Activated CD8-positive, alpha-beta memory T cell treated with anti-CD3 and anti-CD28 coated beads, Interleukin-2, amount 50 U/mL, for 48 hours (primary cell): ENCODE data around the gene WHRN.

Experiments used
- DNase-seq: peaks from one replicate; pipeline ENCODE4 v3.0.0-alpha.2; 2020

WHRN gene

DNA sequence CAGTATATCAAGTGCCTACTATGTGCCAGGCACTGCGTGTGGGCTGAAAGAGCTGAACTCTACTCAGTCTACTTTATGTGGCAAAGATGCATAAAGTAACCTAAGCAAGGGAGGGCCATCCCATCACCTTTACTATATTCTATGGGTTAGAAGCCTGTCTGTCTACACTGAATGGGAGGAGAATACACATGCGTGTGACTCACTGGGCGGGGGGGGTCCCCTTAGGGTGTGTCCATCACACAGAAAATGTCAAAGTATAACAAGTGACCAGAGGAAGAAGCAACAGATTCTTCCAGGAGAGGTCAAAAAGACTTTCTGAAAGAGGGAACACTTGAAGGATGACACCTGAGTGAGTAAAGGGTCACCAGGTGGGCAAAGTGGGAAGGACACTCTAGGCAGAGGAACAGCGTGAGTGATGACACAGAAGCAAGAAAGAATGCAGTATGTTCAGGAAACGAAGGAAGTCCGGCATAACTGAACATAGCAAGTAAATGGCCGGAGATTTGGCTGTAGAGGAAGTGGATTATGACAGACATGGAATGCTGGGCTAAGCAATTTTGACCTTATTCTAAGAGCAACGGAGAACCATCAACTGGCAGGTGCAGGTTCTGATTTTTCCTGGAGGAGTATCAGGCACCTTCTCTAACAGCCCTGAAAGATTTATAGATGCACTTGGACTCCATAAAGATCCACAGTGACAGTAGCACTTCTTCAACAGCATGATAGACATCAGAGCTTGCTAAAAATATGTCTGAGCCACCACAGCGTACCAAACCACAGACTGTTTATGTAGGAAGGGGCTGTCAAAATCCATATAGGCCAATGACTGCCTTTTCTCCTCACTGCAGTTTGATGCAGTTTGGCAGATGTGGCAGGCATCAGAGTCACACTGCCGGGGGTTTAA lies 8.0 kb upstream of the WHRN start:
- no peak for DNase-seq

DNA sequence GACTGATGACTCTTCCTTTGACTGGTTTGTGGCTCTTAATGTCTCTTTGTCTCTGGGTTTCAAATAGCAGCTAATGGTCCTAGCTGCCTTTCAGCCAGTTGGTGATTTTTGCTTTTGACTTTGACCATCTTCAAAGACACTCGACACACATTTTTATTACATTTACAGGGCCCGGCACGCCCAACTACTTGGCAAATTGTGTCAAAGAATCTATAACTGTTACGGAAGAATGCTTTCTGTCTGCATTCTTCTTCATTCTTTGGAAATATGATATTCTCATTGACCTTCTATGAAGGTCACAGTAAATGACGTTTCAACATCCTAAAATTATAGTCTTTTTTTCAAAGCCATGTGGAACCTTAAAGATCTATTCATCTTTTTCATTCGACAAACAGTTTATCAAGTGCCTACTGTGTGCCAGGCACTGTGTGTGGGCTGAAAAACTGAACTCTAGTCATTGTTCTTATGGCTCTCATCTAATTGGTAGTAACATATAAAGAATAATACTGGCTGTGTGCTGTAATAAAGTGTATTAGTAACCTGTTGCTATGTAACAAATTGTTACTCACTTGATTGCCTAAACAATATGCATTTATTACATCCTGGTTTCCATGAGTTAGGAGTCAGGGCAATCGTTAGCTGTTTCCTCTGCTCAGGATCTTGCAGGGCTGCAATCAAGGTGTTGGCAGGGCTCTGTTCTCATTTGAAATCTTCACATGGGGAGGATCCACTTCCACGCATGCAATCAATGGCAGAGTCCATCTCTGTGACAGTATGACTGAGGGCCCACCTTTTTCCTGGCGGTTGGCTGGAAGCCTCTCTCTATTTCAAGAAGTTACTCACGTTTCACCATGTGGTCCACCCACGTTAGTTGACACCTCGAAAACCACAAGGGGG lies 7.0 kb upstream of the WHRN start:
- no peak for DNase-seq

DNA sequence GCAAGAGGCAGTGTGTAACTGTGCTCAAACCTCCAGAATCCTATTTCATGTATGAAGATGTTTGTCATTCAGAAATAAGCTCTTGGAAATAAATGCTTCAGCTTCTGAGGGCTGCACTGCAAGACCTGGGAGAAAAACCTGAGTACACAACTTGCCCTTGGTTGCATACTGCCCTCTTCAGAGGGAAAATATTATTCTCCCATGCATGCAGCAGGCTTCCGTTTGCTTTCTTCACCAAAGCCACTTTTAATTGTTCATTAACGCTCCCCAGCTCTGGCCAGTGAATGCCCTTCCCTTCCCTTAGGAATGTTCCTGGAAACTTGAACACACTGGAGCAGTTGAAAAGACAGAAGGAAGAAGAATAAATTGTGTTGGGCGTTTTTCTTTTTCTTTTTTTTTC lies 2.5 kb upstream of the WHRN start:
- DNase-seq: no peak

DNA sequence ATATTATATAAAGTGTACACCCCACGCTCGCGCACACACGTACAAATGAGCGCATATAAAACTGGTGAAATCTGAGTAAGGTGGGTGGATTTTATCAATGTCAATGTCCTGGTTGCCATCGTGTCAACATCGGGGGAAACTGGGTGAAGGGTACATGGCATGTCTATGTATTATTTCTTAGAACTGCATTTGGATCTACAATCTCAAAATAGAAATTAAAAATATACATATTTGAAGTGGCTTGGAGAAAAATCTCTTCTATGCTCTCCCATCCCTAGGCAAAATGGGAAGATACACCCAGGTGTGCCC lies 763 bp upstream of the WHRN start:
- DNase-seq: no peak

DNA sequence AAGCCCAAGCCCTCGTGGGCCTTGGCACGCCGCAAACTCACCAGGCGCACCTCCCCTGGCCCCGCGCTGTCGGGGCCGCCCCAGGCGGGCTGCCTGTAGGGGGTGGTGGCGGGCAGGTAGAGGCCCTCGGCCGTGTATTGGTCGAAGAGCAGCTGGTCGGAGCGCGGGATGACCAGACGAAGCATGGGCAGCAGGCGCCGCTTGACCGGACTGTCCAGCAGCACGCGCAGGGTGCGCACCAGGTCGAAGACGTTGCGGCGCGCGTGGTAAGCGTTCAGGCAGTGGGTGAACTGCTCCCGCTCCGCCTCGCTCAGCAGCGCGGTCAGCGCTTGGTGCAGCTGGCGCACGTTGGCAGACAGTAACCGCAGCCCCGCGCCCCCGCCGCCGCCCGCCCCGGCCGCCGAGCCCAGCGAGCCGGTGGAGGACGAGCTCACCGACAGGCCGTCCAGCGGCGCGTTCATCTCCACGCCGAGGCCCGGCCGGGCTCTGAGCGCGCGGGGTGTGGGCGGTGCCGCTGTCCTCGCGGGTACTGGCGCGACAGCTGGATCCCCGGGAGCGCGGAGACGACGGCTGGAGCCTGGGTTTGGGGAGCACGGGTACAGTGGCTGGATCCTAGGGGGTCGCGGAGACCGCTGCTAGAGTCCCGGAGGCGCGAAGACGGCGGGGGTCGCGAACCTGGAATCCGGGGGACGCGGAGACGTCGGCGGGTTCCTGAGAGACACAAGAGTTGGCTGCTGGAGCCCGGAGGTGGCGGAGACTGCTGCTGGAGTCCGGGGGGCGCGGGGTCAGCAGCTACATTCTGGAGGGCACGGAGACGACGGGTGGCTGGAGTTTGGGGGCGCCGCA lies 709 bp downstream of the WHRN start:
- peak; percentile 77 for DNase-seq

DNA sequence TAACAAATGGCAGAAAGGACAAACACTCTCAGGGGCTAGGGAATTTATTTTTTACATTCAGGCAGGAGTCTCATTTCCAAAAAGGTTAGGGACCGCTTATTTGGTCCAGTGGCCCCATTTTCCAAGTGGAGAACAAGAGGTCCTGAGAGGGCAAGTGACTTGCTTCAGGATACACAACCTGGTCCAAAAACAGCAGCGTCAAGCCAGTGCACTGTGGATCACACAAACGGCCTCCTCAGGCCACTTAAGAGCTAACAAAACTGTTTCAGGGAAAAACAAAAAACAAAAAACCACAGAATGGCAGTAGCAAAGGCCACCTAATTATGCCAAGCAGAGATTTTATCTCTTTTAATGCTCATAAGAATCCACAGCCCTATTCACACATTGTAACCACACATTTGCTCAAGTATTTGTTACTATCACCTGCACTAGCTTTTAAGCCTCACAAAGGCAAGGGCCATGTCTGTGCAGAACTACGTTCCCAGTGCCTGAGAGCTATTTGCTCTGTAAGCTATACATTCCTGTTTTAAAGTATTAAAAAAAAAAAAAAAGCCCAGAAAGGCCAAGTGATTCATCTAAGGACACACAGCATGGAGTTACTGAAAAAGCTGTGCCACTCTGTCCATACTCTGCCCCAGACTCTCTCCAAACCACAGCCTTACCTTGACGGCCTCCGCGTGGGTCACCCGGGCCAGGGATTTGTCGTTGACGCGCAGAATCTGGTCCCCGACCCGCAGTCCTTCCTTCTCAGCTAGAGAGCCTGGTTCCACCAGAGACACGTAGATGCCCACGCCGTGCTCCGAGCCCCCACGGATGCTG lies 1.5 kb downstream of the WHRN start:
- no peak for DNase-seq

DNA sequence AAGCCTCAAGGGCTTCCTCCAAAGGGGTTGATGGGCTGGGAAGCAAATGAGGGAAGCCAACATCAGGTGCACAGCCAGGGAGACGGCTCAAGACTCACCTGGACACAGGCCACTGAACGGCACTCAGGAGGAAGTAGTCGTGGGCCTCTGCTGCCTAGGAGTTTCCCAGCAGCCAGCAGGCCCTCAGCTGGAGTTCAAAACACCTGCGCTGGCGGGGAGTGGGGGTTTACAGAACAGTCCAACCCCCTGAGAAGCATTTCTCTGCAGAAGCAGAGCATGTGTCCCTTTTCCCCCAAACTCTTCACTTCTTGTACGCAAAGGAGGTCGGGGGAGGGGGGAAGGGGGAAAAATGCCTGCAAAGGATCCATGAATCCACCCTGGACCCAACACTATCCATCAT lies 2.3 kb downstream of the WHRN start:
- no peak for DNase-seq

DNA sequence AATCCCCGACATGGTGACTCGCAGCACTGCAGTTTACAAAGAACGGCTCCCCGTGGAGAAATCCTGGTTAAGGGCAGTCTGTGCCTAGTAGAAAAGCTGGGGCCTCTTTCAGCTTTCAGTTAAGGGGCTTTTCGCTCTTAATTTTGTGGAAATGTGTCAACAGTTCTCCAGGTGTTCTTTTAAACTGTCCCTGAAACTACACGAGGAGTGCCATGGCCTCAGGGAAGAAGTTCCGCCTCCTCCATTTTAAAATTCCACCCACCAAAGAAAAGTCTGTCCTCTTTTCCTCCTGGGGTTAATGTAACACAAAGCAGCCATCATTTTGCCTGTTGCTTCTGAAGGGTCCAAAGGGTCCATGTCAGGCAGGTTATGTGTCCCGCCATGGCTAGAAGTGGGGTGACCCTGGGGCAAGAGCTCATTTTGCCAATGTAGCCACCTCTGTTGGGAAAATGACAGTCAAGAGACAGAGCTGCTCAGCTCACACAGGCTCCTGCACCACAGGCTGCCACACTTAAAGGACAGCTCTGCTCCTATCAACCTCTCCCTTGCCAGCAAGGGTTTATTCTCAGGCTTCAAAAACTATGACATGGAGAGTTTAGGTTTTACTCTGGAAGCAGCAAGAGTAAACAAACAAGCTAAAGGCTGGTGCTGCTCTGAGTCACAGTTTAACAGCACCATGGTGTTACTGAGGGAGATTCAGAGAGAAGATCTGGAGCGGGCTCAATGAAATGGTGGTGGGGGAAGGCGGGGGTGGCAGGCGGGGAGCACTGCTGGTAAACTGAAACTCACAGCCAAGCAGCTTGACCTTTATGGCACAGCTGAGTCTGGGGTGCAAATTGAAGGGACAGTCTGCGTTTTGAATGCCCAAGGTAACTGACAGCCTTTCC lies 3.2 kb downstream of the WHRN start:
- no peak for DNase-seq

DNA sequence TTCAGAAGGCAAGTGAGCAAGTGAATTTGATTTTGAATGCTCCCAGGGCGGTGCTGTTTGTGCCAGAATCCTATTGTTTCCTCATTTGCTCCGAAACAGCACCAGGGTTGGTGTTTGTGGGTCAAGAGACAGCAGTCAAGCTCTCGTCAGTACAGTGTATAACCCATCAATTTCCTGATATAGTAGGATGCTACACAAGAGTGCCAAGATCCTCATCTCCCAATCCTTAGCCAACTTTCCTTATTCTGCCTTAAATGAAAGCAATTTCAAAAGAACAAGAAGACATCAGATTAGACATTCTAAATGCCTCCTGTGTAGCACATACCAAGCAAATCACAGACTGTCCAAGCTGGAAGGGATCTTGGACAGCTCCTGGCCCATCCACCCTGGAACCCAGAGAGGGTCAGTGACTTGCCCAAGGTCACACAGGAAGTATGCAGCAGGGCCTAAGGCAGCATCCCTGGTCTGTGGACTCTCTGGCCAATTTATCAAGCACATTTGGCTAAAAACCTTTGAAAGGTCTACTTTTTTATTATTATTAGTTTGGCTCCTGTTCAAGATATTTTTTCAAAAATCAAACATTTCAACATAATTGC lies 4.5 kb downstream of the WHRN start:
- DNase-seq: no peak

DNA sequence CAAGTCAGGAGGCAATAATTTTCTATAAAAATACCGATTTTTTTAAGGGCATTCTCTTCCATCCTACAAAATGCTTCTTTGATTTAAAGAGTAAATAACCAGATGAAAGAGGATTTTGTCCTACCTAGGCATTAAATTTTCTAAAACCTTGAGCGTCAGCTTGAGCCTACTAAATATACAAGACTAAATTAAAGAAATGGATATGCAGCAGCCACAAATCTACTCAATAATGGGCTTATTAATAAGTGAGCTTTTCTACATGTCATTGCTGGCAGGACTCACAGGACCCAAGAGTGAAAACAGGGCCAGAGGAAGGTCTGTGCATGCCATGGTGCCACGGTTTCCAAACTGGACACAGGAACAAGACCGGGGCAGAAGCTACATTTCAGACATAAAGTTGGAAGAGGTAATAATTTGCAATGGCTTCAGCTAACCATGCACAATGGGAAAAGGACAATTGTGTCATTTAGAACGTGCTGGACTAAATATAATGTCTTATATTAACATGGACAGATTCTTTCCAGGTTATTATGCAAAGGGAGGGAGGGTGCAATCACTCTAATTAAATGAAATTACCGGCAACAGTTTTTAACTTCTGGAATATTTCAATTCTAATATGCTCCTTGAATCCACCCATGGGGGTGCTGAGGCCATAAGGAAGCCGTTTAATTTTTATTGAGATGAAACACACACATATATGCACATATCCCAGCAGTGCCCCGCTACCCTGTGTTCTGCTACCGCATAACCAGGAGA lies 5.2 kb downstream of the WHRN start:
- DNase-seq: no peak

DNA sequence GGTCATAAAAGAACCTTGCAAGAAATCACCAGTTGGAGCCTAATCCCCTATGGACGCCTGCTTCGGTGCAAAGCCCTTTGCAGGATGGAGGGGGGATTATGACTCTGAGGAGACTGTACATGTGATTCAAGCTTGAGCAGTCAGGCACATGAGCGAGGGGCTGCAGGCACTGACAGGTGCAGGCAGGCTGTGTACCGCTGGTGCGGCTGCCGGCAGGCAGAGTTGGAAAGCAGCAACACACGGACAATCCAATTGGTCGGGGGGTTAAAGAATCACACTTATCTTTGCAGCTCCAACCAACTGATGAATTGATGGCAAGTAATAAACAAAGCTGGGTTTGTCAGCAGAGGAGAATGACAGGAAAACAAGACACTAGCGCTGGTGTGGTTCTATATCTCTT lies 5.7 kb downstream of the WHRN start:
- no peak for DNase-seq

DNA sequence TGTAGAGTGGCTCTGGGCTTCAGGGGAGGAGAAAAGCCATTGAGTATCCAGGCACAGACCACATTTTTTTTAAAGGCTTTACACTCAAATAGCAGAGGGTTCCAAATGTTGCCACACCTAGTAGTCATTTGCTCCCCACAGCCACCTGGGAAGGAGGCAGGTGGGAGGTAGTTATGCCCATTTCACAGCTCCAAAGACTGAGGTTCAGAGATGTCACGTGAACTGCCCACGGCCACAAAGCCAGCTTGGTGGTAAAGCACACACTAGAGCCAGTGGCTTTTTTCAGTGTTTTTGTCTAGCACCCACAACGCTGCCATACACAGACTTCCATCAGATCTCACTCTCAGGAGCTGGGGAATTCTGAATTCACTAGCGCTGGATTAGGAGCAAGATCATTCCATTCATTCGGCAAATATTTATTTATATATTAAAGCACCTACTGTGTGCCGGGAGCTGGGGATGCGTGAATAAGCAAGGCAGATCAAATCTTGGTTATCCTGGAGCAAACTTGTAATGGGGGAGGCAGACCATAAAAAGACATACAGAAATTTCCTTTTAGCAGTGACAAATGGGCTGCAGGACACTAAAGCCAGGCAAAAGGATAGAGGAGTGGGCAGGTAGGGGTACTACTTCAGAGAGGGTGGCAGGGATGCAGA lies 7.4 kb downstream of the WHRN start:
- DNase-seq: no peak

DNA sequence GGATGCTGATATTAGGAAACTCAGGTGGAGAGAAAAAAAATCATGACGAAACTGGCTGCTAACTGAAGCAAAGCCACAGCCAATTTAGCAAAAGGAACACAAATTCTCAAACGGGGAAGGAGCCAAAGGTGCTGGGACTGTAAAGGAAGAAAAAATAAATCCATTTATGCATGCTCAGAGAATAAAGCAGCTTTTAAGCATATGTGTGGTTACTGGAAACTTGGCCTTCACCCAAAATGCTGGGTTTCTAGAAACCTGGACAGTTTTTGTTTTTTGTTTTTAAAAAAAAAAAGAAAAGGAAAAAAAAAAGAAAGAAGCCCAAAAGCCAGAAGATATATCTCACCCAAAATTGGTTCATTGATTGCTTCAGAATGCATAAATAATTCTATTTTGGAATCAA lies 8.0 kb downstream of the WHRN start:
- DNase-seq: no peak

DNA sequence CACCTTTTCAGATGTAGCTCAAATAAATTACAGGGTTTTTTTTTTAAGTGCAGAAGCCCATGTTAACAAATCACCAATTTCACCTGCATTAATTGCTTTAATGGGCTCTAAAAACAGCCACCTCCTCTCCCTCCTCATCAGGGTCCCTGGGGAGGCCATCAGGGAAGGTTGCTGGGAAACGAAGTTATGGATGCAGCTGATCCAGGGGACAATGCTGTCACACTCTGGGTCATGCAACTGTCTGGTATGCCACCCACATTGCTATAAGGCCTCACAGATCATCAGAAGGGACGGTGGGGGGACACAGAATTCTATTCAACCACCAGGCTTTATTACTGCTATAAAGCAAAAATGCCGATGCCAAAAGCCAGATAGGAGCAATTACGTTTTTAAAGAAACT lies 9.3 kb downstream of the WHRN start:
- no peak for DNase-seq

DNA sequence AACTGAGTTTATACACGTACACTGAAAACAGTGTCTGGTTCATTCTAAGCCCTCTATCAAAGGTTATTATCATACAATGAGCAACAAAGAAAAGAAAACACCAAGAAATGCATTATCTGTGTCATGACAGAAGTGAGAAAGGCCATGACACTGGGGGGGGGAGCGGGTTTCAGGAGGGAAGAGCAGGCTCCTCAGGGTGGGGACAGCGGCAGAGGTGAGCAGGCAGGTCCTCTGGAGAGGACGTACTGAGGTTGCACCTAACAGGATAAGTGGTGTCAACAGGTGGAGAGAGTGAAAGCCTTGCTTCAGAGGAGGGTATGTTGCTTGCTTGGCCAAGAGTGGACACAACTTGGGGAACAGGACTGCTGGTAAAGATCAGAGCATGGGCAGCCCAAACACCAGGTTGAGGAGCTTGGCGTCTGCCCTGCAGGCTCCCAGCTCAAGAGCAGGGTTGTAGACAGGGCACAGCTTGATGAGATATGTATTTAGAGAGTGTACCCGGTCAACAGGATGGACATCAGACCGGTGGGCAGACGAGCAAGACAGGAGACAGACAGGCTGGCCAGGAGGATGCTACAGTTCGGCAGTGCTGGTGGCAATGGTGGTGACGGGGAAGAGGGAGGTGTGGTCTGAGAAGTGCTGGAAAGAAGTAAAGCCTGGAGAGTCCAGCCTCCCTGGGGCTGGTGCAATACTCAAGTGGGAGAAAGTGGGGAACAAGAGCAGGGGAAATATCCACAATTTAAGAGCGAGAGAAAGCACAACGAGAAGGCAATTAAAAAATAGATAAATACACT lies 10.3 kb downstream of the WHRN start:
- no peak for DNase-seq

DNA sequence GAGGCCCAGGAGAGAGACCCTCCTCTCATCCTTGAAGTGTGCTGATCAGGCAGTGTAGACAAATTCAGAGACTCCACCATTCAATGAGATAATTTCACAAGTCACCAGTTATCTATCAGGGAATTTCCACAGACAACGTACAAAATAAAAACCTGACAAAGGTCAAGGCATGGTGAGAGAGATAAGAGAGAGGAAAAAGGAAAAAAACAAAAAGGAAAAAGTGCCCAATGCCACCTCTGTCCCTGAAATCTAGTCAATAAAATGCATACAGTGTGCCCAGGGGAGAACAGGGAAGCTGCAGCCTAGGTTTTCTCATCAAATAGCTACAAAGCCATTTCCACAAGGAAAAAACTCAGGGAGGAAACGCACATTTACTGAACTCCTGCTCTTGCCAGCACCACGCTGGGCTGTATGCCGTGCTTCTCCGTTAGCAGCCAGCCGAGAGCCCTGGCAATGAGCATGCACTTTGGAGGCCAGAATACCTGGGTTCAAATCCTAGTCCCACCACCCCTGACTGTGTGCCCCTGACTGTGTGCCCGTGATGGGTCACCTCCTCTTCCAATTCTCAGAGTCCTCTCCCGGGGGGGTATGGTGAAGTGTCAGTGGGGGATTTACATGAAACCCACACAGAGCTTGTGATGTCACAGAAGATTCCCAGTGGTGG lies 11.6 kb downstream of the WHRN start:
- DNase-seq: no peak

DNA sequence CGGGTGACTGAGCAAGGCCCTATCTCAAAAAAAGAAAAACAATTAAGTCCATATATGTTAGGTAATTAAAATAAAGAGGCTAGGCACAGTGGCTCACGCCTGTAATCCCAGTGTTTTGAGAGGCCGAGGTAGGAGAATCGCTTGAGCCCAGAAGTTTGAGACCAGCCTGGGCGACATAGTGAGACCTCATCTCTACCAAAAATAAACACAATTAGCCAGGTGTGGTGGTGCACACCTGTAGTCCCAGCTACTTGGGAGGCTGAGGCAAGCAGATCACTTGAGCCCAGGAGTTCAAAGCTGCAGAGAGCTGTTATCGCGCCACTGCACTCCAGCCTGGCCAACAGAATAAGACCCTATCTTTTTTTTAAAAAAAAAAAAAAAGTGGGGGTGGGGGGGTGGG lies 12.3 kb downstream of the WHRN start:
- no peak for DNase-seq

DNA sequence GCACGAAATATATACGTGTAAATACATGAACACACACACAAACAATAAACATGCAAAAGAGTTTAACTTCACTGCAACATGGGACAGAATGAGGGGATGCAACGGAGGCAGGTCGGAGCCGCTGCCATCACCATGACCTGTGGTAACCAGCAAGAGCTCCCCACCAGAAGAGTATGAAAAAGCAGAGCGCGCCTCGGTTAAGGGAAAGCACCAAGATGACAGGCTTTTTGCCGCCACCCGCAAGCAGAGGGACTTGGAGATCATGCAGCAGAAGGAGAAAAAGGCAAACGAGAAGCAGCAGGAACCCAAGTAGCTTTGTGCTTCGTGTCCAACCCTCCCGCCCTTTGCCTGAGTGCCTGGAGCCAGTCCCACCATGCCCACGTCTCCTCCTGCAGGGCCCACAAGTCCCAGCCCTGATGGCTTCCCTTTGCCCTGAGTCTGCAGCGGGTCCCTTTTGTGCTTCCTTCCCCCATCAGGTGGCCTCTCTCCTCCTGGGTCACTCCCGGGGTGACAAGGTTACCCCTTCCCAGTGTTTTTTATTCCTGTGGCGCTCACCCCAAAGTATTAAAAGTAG lies 13.8 kb downstream of the WHRN start:
- DNase-seq: no peak
